HEK293 (cell line): ENCODE data around the gene DUSP15.

Source experiments
- CTCF ChIP-seq: fragments of 450-650 bp; formaldehyde crosslinking; IDR thresholded peaks from 2 replicates; pipeline ENCODE4 v1.5.1; 2016; ENCODE audit warnings: missing biosample characterization, missing genetic modification characterization
- GLIS2 ChIP-seq: fragments of 450-650 bp; formaldehyde crosslinking; IDR thresholded peaks from 2 replicates; pipeline ENCODE4 v1.5.1; 2016; ENCODE audit warnings: missing biosample characterization, missing genetic modification characterization
- PRDM10 ChIP-seq: fragments of 450-650 bp; formaldehyde crosslinking; IDR thresholded peaks from 2 replicates; pipeline ENCODE4 v1.5.1; 2016; ENCODE audit warnings: missing biosample characterization, missing genetic modification characterization
- ZNF132 ChIP-seq: fragments of 450-650 bp; formaldehyde crosslinking; IDR thresholded peaks from 2 replicates; pipeline ENCODE4 v1.5.1; 2017; ENCODE audit warnings: missing biosample characterization, missing genetic modification characterization, borderline replicate concordance
- ZNF274 ChIP-seq, 2 experiments: fragments of 200-500 bp in 1 of 2; fragments of 450-650 bp in 1 of 2; sonication (Bioruptor generic) in 1 of 2; formaldehyde crosslinking in 1 of 2; IDR thresholded peaks; 2 replicates each; pipeline versions ENCODE4 v1.5.1 to v1.6.1; 2014 to 2016; ENCODE audit warnings: borderline replicate concordance in 1 of 2, inconsistent platforms in 1 of 2, low read length in 1 of 2, missing biosample characterization in 1 of 2, missing genetic modification characterization in 1 of 2
- ZNF335 ChIP-seq: fragments of 450-650 bp; formaldehyde crosslinking; conservative IDR thresholded peaks from 2 replicates; pipeline ENCODE4 v1.5.1; 2016; ENCODE audit warnings: missing biosample characterization, missing genetic modification characterization
- ZNF600 ChIP-seq: fragments of 450-650 bp; formaldehyde crosslinking; IDR thresholded peaks from 2 replicates; pipeline ENCODE4 v1.5.1; 2016; ENCODE audit warnings: missing biosample characterization, missing genetic modification characterization
- TF ChIP-seq, protein P1 (sequence below): fragments of 450-650 bp; formaldehyde crosslinking; IDR thresholded peaks from 2 replicates; pipeline ENCODE4 v1.5.1; 2016; ENCODE audit warnings: missing biosample characterization, missing genetic modification characterization, low read depth
- TF ChIP-seq, protein P2 (sequence below): fragments of 450-650 bp; formaldehyde crosslinking; optimal IDR thresholded peaks from 2 replicates; pipeline ENCODE3; 2016; ENCODE audit warnings: missing biosample characterization, mild to moderate bottlenecking, missing genetic modification characterization

DNA sequence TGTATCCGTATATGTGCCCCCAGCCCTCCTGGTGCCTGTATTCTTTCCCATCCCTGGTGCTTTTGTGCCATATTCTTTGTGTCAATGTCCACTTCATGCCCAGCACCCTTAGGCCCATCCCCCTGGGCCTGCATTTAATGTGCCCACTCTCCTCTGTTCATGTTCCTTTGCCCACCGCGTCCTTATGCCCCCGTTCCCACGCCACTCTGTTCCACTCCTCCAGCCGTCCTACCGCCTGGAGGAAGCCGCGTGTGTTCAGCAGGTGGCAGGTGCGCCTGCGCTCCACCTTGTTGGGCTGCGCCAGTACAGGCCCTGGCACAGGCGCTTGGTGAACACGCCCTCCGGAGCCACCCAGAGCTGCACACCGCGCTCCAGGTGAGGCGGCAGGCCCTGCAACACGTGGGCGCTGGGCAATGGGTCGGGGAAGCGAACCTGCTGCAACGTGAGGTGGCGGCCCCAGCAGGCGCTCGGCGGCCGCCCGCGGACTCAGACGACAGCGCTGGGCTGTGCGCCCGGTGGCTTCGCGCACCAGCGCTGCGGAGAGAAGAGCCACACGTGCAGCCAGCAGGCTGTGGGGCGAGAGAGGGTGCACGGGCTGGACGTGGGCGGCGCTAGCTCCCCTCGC, 20.9 kb downstream of the DUSP15 start:
- TF ChIP-seq, protein P1, sequence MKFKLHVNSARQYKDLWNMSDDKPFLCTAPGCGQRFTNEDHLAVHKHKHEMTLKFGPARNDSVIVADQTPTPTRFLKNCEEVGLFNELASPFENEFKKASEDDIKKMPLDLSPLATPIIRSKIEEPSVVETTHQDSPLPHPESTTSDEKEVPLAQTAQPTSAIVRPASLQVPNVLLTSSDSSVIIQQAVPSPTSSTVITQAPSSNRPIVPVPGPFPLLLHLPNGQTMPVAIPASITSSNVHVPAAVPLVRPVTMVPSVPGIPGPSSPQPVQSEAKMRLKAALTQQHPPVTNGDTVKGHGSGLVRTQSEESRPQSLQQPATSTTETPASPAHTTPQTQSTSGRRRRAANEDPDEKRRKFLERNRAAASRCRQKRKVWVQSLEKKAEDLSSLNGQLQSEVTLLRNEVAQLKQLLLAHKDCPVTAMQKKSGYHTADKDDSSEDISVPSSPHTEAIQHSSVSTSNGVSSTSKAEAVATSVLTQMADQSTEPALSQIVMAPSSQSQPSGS (tag by site-specific recombination) = no peak
- TF ChIP-seq PRDM10 (tag by site-specific recombination) = no peak
- no peak for TF ChIP-seq ZNF132 (tag by site-specific recombination)
- TF ChIP-seq GLIS2 (tag by site-specific recombination) = no peak
- TF ChIP-seq CTCF (tag by site-specific recombination) = no peak
- TF ChIP-seq ZNF274 (IDR thresholded peaks at IDR 0.05; ENCODE audit: low read length) = no peak
- no peak for TF ChIP-seq ZNF274 (tag by site-specific recombination; IDR thresholded peaks at IDR 0.05; ENCODE audit: borderline replicate concordance)
- TF ChIP-seq, protein P2, sequence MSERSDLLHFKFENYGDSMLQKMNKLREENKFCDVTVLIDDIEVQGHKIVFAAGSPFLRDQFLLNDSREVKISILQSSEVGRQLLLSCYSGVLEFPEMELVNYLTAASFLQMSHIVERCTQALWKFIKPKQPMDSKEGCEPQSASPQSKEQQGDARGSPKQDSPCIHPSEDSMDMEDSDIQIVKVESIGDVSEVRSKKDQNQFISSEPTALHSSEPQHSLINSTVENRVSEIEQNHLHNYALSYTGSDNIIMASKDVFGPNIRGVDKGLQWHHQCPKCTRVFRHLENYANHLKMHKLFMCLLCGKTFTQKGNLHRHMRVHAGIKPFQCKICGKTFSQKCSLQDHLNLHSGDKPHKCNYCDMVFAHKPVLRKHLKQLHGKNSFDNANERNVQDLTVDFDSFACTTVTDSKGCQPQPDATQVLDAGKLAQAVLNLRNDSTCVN = no peak
- no peak for TF ChIP-seq ZNF600 (tag by site-specific recombination)
- no peak for TF ChIP-seq ZNF335
